HG03354 (cell line): Measurements from ENCODE around the gene RGCC.

Experiments
- ATAC-seq: cut with Tn5 transposase; IDR thresholded peaks from one replicate; pipeline ENCODE4 v1.9.1; 2021; ENCODE audit warnings: mild to moderate bottlenecking; ENCODE audit not compliant: unreplicated experiment, poor library complexity, severe bottlenecking

Gene RGCC

DNA sequence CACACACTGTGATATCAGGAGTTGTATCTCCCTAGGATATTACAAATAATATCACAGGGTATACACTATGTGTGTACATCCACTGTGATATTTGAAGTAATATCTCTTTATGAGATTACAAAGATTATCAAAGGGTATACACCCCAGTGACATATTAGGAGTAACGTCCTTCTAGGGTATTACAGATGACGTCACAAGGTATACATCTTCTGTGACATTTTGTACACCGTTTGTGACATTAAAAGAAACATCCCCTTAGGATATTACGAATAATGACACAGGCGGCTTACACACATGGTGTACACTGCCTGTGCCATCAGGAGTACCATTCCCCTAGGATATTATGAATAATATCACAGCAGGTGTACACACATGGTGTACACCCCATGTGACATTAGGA lies 13.4 kb upstream of the RGCC start:
- ATAC-seq, result no peak

GRCh38 chr13:41452462-41452861 lies 4.9 kb upstream of the RGCC start:
- ATAC-seq, result no peak

GRCh38 chr13:41453620-41454019 lies 3.7 kb upstream of the RGCC start:
- ATAC-seq, result no peak

DNA sequence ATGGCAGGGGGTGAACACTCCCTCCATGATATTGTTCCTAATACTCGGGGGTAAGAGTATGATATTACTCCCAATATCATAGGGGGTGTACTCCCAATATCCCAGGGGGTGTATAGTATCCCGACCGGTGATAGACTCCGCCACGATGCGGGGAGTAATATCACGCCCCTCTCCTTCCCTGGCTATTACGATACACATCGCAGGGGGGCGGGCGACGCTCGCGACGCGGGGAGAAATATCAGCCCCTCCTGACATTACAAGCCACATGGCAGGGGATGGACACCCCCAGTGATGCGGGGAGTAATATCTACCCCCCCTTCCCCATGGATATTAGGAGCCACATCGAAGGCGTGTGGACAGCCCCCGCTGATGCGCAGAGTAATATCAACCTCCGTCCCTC lies 3.2 kb upstream of the RGCC start:
- ATAC-seq, result no peak

DNA sequence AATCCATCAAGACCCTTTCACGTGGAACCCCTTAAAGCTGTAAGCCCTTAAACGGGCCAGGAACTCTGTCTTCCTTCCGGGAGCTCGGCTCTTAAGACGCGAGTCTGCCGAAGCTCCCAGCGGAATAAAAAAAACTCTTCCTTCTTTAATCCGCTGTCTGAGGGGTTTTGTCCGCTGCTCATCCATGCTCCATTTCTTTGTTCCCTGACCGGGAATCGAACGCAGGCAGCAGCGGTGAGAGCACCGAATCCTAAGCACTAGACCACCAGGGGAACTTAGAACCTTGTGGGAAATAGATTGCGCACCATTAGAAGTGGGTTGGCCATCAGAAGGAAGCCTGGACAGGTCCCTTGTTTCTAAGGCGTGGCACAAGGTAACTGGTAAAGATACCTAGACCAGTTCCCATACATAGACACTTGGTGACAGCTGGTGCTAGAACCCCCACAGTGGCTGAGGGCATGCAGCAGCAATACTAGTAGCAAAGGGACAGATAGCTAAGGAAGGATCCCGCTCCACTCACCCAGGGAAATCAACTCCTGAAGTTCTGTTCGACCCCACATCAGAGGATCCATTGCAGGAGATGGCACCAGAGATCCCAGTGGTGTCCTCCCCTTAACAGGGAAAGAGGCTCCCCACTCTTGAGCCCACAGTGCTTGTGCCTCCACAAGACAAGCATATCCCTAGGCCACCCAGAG lies 1.5 kb upstream of the RGCC start:
- ATAC-seq, result no peak

- peak; percentile 34 for ATAC-seq
Observed at GRCh38 chr13:41457589-41458186, 338 bp downstream of the RGCC start.

DNA sequence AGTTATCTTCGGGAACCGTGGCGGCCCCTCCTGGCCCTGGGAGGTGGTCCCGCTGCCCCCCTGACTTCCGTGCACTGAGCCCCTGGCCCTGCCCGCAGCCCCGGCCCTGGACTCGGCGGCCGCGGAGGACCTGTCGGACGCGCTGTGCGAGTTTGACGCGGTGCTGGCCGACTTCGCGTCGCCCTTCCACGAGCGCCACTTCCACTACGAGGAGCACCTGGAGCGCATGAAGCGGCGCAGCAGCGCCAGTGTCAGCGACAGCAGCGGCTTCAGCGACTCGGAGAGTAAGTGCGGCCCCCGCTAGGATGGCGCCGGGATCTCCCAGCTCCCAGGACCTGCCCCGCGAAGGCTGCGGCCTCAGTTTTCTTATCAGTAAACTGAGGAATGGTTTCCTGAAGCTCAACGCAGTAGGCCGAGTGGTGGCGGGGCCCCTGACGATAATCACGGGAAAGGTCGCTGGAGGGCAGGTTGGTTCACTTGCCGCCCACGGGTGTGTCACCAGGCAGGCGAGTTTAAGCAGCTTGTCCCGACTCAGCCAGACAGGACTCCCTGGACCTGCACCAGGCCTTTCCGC lies 924 bp downstream of the RGCC start:
- peak; percentile 27 for ATAC-seq

GRCh38 chr13:41458761-41459431 lies 1.5 kb downstream of the RGCC start:
- ATAC-seq, result no peak

DNA sequence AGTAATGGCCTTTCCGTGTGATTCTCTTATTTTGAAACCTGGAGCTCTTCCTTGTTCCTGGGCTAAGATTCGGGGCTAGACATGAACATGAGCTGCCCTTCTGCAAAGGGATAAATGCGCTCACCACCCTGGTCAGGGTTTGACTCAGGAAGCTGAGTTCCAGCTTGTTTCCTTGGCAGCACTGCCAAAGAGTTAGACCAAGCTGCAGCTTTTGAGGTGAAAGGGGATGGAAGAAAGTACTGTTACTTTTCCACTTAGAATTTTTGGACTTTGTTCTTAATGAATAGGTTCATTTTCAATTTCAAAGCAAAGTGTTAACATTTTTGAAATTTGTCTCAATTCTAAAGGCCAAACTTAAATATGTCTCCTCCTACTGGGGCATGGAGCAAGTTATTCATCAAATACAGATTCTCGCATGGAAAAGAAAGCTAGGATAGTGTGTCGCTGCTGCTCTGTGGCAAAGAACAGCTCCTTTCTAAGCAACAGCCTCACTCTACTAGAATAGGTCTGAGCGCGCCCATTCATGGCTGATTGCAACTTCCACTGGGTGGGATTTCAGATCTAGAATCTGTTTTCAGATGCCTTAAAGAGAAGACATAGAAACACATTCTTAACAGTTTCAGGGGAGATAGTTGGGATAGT lies 2.2 kb downstream of the RGCC start:
- ATAC-seq, result no peak

DNA sequence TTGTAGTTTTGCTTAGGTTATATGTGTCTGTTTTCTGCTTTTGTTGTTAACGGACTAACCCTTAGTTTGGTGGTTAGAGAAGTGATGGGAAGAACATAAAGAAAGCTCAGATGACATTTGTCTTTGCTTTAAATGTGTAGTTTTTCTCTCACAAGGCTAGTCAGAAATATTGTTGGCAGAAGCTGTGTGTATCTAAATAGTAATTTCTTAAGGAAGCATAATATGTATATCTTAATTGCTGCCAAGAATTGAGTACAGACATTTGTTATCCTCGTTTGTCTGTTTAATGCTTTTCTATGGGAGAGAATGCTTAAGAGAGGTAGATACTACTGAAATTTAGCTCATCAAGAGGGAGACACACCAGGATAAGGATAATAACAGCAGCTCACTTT lies 2.7 kb downstream of the RGCC start:
- no peak for ATAC-seq

DNA sequence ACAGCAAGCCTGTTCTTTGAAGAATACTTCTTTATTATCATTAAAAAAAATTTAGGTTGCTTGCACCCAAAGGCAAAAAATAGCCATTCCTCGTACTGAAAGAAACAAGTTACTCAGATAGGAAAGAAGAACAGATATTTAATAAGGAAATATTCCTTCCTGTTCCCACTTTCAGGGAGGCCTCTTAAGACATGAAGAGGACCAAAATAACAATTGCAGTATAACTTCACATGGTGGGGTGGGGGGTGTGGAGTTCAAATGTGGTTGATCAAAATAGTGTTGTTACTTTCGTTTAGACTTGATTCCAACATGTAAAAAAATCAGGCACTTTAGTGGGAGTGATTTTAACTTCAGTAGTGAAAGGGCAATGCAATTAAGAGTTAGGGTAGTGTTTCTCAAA lies 3.6 kb downstream of the RGCC start:
- ATAC-seq, result no peak

GRCh38 chr13:41461527-41462139 lies 4.3 kb downstream of the RGCC start:
- no peak for ATAC-seq

DNA sequence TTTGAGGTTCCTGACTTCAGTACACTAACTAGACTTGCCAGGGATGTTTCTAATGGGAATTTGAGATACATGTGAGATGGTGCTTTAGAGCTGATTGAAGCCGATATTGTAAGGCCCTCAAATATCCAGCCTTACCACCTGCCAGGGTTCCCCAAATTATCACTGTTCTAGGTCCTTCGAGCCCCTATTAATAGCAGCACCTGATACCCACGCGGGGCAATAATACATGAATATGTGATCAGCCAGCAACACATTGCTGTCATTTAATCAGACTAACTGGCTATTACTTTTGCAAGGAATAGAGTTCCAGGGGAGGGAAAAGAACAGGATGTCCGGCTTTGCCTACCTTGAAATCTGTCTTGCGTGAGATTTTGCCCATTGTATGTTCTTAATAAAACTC lies 5.1 kb downstream of the RGCC start:
- ATAC-seq, result no peak

DNA sequence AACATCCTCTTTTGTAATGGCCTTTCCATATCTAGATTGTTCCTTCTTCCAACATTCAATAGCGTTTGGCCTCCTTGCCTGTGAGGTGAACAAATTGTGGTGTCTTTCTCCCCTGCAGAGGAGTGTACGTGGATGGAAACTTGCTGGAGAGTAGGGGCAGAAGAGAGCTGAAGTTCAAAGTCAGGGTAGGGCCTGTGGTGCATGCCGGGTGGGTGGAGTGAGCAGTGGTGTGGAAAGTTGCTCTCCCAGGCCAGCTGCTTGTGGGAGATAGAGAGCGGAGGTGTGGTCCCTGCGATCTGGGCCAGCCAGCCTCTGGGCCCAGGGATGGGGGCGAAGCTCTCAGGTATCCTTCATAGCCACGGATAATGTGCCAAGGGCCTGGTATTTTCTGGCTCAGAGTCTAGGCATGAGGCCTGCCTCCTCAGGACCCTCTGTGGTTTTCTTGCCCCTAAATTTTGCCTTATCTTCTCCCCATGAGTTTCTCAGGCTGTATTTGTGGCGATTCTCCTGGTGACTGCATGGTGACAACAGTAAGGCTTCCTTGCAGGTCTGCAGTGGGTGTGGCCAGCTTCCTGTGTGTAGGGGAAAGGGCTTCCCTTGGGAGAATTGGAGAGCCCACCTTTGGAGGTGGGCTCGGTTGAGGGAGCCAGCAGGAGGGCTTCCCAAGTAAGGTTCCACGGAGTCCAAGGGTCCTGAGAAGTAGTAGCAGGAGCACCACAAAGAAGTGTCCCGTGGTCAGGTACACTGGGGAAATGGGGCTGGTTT lies 6.7 kb downstream of the RGCC start:
- ATAC-seq, result peak; percentile 50

- peak; percentile 92 for ATAC-seq
Observed at GRCh38 chr13:41465241-41465847, 8.0 kb downstream of the RGCC start.

GRCh38 chr13:41465898-41466320 lies 8.6 kb downstream of the RGCC start:
- ATAC-seq, result no peak

DNA sequence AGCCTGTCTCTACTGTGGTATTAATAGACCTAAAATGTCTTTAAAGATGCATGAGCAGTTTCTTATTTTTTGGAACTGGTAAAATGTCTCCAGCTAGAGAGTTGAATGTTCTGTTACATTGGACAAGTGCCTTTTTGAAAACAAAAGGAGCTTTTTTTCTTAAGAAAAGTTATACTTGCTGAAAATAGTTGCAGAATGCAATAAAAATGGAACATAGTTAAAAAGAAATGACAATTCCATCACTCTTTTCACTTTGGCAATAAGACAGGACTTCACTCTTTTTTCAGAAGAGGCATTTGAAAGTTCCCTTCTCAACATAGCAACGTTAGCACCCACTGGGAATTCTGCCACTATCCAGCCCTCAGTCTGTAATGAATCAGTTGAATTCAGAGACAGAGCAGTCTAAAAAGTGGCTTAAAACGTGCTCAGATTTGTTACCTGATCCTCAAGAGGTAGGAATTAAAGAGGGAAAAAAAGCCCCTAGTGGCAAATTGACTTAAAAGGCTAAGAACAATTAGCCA lies 10.1 kb downstream of the RGCC start:
- ATAC-seq, result no peak

DNA sequence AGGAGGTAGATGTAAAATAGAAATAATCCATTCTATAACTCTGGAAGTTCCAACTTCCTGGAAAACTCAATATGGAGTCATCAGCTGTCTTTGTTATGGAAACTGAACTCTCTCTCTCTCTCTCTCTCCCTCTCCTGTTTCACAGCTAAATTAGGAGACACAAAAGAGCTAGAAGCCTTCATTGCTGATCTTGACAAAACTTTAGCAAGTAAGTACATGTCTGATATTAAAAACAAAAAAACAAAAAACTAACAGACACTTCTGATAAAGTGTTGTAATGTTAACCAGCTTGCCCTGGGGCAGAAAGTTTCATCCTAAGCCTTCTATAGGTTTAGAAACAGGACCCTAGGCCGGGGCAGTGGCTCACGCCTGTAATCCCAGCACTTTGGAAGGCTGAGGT lies 11.3 kb downstream of the RGCC start:
- ATAC-seq, result no peak

DNA sequence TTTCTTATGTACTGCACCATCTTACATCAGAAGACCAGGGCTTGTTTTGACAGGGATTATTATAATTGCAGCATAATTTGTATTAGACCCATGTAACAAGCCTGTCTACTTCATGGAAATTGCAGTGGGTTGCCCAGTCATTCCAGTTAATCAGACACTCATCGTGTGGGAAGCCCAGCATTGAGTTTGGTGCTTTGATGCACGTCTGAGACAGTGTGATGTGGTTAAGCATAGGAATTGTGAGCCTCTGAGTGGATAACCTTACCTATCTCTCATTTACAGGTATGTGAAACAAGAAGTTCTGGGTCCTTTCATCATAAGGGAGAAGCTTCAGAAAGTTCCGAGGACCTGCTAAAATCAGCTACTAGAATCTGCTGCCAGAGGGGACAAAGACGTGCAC lies 12.8 kb downstream of the RGCC start:
- no peak for ATAC-seq
